Measurements from ENCODE around the gene TMEM138.

The TMEM138 gene

GRCh38 chr11:61335355-61335710 lies 26.8 kb upstream of the TMEM138 start:
- in situ Hi-C loops (cut with MboI; ENCODE audit: low pct_unique_long_range_greater_than_20kb, low sequenced_read_pairs, unreplicated experiment), result loop anchor here (10.0 kb wide), 1 partner anchor 49 kb away; no protein-coding TSS in a partner anchor
- no peak for TF ChIP-seq CTCF (IDR thresholded peaks at IDR 0.05; ENCODE audit: extremely low read depth, insufficient read depth, missing control alignments)
- no peak for DNase-seq (ENCODE audit: low spot score)

- DNase-seq (ENCODE audit: low spot score), result peak; percentile 93
- TF ChIP-seq CTCF (IDR thresholded peaks at IDR 0.05; ENCODE audit: extremely low read depth, insufficient read depth, missing control alignments), result peak; percentile 99
- in situ Hi-C loops (cut with MboI; ENCODE audit: low pct_unique_long_range_greater_than_20kb, low sequenced_read_pairs, unreplicated experiment), result loop anchor here (10.0 kb wide), 1 partner anchor 48 kb away; no protein-coding TSS in a partner anchor
Observed at GRCh38 chr11:61336171-61336935, 25.8 kb upstream of the TMEM138 start.

- TF ChIP-seq CTCF (IDR thresholded peaks at IDR 0.05; ENCODE audit: extremely low read depth, insufficient read depth, missing control alignments), result no peak
- in situ Hi-C loops (cut with MboI; ENCODE audit: low pct_unique_long_range_greater_than_20kb, low sequenced_read_pairs, unreplicated experiment), result loop anchor here (10.0 kb wide), 1 partner anchor 47 kb away; no protein-coding TSS in a partner anchor
- DNase-seq (ENCODE audit: low spot score), result no peak
Observed at GRCh38 chr11:61337706-61338470, 24.3 kb upstream of the TMEM138 start.

GRCh38 chr11:61338783-61339489 lies 23.2 kb upstream of the TMEM138 start:
- no peak for TF ChIP-seq CTCF (IDR thresholded peaks at IDR 0.05; ENCODE audit: extremely low read depth, insufficient read depth, missing control alignments)
- no peak for DNase-seq (ENCODE audit: low spot score)
- in situ Hi-C loops (cut with MboI; ENCODE audit: low pct_unique_long_range_greater_than_20kb, low sequenced_read_pairs, unreplicated experiment), result loop anchor here (10.0 kb wide), 1 partner anchor 46 kb away; no protein-coding TSS in a partner anchor

- no peak for DNase-seq (ENCODE audit: low spot score)
- in situ Hi-C loops (cut with MboI; ENCODE audit: low pct_unique_long_range_greater_than_20kb, low sequenced_read_pairs, unreplicated experiment), result loop anchor here (10.0 kb wide), 1 partner anchor 45 kb away; no protein-coding TSS in a partner anchor
- TF ChIP-seq CTCF (IDR thresholded peaks at IDR 0.05; ENCODE audit: extremely low read depth, insufficient read depth, missing control alignments), result no peak
Observed at GRCh38 chr11:61339490-61339878, 22.7 kb upstream of the TMEM138 start.

GRCh38 chr11:61340979-61341378 lies 21.2 kb upstream of the TMEM138 start:
- in situ Hi-C loops (cut with MboI; ENCODE audit: low pct_unique_long_range_greater_than_20kb, low sequenced_read_pairs, unreplicated experiment), result no loop called here
- no peak for DNase-seq (ENCODE audit: low spot score)
- no peak for TF ChIP-seq CTCF (IDR thresholded peaks at IDR 0.05; ENCODE audit: extremely low read depth, insufficient read depth, missing control alignments)
